IMR-90 (cell line): Measurements from ENCODE around the gene ZNF19. TPM values are rescaled to one million over a fixed set of nuclear protein-coding genes. Genes with fewer than 3 reads are reported as not detected.

Experiments
- ATAC-seq: fragments of 200-7000 bp; cut with Tn5 transposase; 2 replicates; pipeline ENCODE4 v1.9.1; 2020; ENCODE audit warnings: low read depth, mild to moderate bottlenecking, moderate library complexity
- BruUV-seq: library from RNA; stranded (reverse); fragments of 400-500 nt; replicated peaks from 2 replicates; lab custom pipeline; 2021; lab: Mats Ljungman, UMichigan
- CTCF ChIA-PET: fragments of 300-600 bp; formaldehyde crosslinking; extraction: SDS; loops from one replicate; lab custom pipeline; 2021; ENCODE audit warnings: antibody characterized with exemption; lab: Yijun Ruan, JAX
- POLR2A ChIA-PET: fragments of 300-600 bp; sonication (Branson Sonifier 250); formaldehyde crosslinking; loops from one replicate; lab custom pipeline; 2022; ENCODE audit warnings: antibody characterized with exemption; ENCODE audit not compliant: unreplicated experiment; lab: Charles Lee
- DNase-seq: peaks from one replicate; pipeline ENCODE4 v3.0.0; 2013
- H2AFZ ChIP-seq: replicated peaks from 2 replicates; pipeline ENCODE3; 2013; ENCODE audit warnings: low read length, mild to moderate bottlenecking; ENCODE audit not compliant: poor library complexity
- H2AK5ac ChIP-seq: 2 replicates; pipeline ENCODE4 v1.6.1; 2013; ENCODE audit warnings: low read depth, low read length, inconsistent platforms
- H2AK9ac ChIP-seq: replicated peaks from 2 replicates; pipeline ENCODE3; 2013; ENCODE audit warnings: mild to moderate bottlenecking, low read depth, low read length, moderate library complexity; ENCODE audit not compliant: poor library complexity
- H2BK120ac ChIP-seq: 2 replicates; pipeline ENCODE4 v1.6.1; 2013; ENCODE audit warnings: low read depth, low read length, inconsistent platforms
- H2BK15ac ChIP-seq: 3 replicates; pipeline ENCODE4 v1.6.1; 2013; ENCODE audit warnings: low read depth, low read length, inconsistent platforms
- H2BK20ac ChIP-seq: 2 replicates; pipeline ENCODE4 v1.6.1; 2013; ENCODE audit warnings: low read depth, mild to moderate bottlenecking, inconsistent platforms, low read length, moderate library complexity
- H2BK5ac ChIP-seq: 2 replicates; pipeline ENCODE4 v1.6.1; 2013; ENCODE audit warnings: mild to moderate bottlenecking, low read depth, low read length, inconsistent platforms; ENCODE audit not compliant: poor library complexity, severe bottlenecking
- H3K14ac ChIP-seq: replicated peaks from 2 replicates; pipeline ENCODE4 v1.6.1; 2013; ENCODE audit warnings: low read depth, low read length, inconsistent platforms
- H3K18ac ChIP-seq: 2 replicates; pipeline ENCODE4 v1.6.1; 2013; ENCODE audit warnings: low read depth, low read length, control low read depth
- H3K23ac ChIP-seq: 2 replicates; pipeline ENCODE4 v1.6.1; 2013; ENCODE audit warnings: low read depth, low read length, inconsistent platforms
- H3K27ac ChIP-seq: 2 replicates; pipeline ENCODE4 v1.5.1; 2013; ENCODE audit warnings: mild to moderate bottlenecking, control low read depth, low read length; ENCODE audit not compliant: insufficient read depth
- H3K27me3 ChIP-seq: 2 replicates; pipeline ENCODE4 v1.6.1; 2013; ENCODE audit warnings: low read length; ENCODE audit not compliant: control insufficient read depth, insufficient read depth
- H3K36me3 ChIP-seq: 2 replicates; pipeline ENCODE4 v1.6.1; 2013; ENCODE audit warnings: low read length, mixed read lengths; ENCODE audit not compliant: control insufficient read depth, insufficient read depth
- H3K4ac ChIP-seq: 2 replicates; pipeline ENCODE4 v1.6.1; 2013; ENCODE audit warnings: low read depth, low read length, inconsistent platforms
- H3K4me1 ChIP-seq: 2 replicates; pipeline ENCODE4 v1.6.1; 2013; ENCODE audit warnings: low read length, mixed read lengths; ENCODE audit not compliant: control insufficient read depth, insufficient read depth
- H3K4me2 ChIP-seq: 2 replicates; pipeline ENCODE4 v1.6.1; 2013; ENCODE audit warnings: low read depth, mild to moderate bottlenecking, control low read depth, low read length, moderate library complexity
- H3K4me3 ChIP-seq: 2 replicates; pipeline ENCODE4 v1.5.1; 2013; ENCODE audit warnings: low read depth, mild to moderate bottlenecking, control low read depth, low read length, moderate library complexity; ENCODE audit not compliant: insufficient read depth
- H3K56ac ChIP-seq: 2 replicates; pipeline ENCODE4 v1.6.1; 2013; ENCODE audit warnings: low read length, inconsistent platforms; ENCODE audit not compliant: insufficient read depth; ENCODE audit errors: extremely low read depth
- H3K79me1 ChIP-seq, 2 experiments: 2 replicates each; pipeline ENCODE4 v1.6.1; 2013; ENCODE audit warnings: low read length in 2 of 2, inconsistent platforms in 1 of 2, low read depth in 1 of 2
- H3K9ac ChIP-seq: 2 replicates; pipeline ENCODE4 v1.6.1; 2013; ENCODE audit warnings: low read depth, low read length, control low read depth
- H3K9me1 ChIP-seq: 2 replicates; pipeline ENCODE4 v1.6.1; 2013; ENCODE audit warnings: low read length, inconsistent platforms; ENCODE audit not compliant: insufficient read depth
- H3K9me3 ChIP-seq: 2 replicates; pipeline ENCODE4 v1.6.1; 2013; ENCODE audit warnings: low read length; ENCODE audit not compliant: control insufficient read depth, insufficient read depth
- H4K20me1 ChIP-seq: 2 replicates; pipeline ENCODE4 v1.6.1; 2013; ENCODE audit warnings: low read length, inconsistent platforms; ENCODE audit not compliant: insufficient read depth
- H4K5ac ChIP-seq: 2 replicates; pipeline ENCODE4 v1.6.1; 2013; ENCODE audit warnings: mild to moderate bottlenecking, low read depth, low read length, control low read depth
- H4K8ac ChIP-seq, 2 experiments: 2 replicates each; pipeline ENCODE4 v1.6.1; 2013; ENCODE audit warnings: low read depth in 2 of 2, low read length in 2 of 2, control low read depth in 1 of 2, inconsistent platforms in 1 of 2
- H4K91ac ChIP-seq: 2 replicates; pipeline ENCODE4 v1.6.1; 2013; ENCODE audit warnings: low read depth, low read length, inconsistent platforms; ENCODE audit not compliant: insufficient read depth
- MAFK ChIP-seq: IDR thresholded peaks from 2 replicates; pipeline ENCODE4 v1.6.1; 2012; ENCODE audit warnings: low read depth, low read length, improper control_type of control experiment
- WGBS, 2 experiments: methylation state at CpG; one replicate each; pipeline versions ENCODE4 v1.1.5 to v1.1.7; 2013; ENCODE audit warnings: missing lambda C conversion rate in 2 of 2; ENCODE audit not compliant: insufficient read length in 1 of 2; ENCODE audit errors: extremely low coverage in 2 of 2; 5-methylcytosine and 5-hydroxymethylcytosine counted together
- dilution Hi-C: fragments of 300-500 bp; cut with HindIII; formaldehyde crosslinking; loops from one replicate; pipeline ENCODE4 v1.14.3; 2018; ENCODE audit warnings: low sequenced_read_pairs; ENCODE audit not compliant: unreplicated experiment
- in situ Hi-C: fragments of 300-500 bp; cut with MboI; formaldehyde crosslinking; loops from 3 replicates; pipeline ENCODE4 v1.14.3; 2019; ENCODE audit warnings: low sequenced_read_pairs, inconsistent platforms, mixed read lengths
- intact Hi-C: fragments of 100-400 bp; cut with micrococcal nuclease; formaldehyde crosslinking; loops from 2 replicates; pipeline ENCODE4 v1.10.0; 2022
- polyA plus RNA-seq, 3 experiments: library from polyadenylated mRNA; depleted of rRNA; stranded (reverse); fragments of >200 nt; gene quantifications; 2 replicates each; pipeline ENCODE4 v1.2.3, GENCODE V29; 2012; ENCODE audit warnings: low replicate concordance in 1 of 3
- total RNA-seq: library from RNA; depleted of rRNA; stranded (reverse); fragments of >200 nt; gene quantifications from 2 replicates; pipeline ENCODE4 v1.2.3, GENCODE V29; 2012

ZNF19 gene
- total and polyA plus RNA-seq, 2 of the 4 experiments (the other 2 are of a cell fraction) = 0.89 to 2.9 TPM

GRCh38 chr16:71464231-71464630 lies 24.9 kb downstream of the ZNF19 start:
- CTCF ChIA-PET = interaction anchor here (1.0 to 1.1 kb wide), 2 partner anchors 74 to 152 kb away, joined by 3 read pairs; no protein-coding TSS in a partner anchor
- TF ChIP-seq MAFK = no peak
- dilution Hi-C loops = no loop called here

More at GRCh38 chr16:71464231-71464630, 24.9 kb downstream of the ZNF19 start:
- in situ Hi-C loops (no loop called here), intact Hi-C loops (no loop called here)
- DNase-seq (no peak), ATAC-seq (no peak)
- Histone ChIP-seq H4K8ac (no peak overlapping the region), H3K56ac (no peak overlapping the region), H3K18ac (no peak overlapping the region), H3K4me2 (no peak overlapping the region), H3K14ac (no peak overlapping the region), H3K9me1 (0 out of 2 replicates have a peak, but pooled peaks cover 3% of the 10 kb centered on the region), H3K79me1 (peaks cover 8 to 22% of the 10 kb centered on the region in 2 experiments; a peak in 3 of 4 replicates), H4K5ac (no peak overlapping the region), H2BK20ac (no peak overlapping the region), H3K4ac (no peak overlapping the region), H3K27me3 (no peaks in the 10 kb centered on the region), H3K36me3 (no peaks in the 10 kb centered on the region), H3K23ac (no peak overlapping the region), H2BK5ac (no peak overlapping the region), H4K20me1 (peaks cover 4% of the 10 kb centered on the region; the same call in 1 of the 2 replicates), H3K9ac (no peak overlapping the region), H2AK5ac (no peak overlapping the region), H3K27ac (no peak overlapping the region), H3K4me3 (no peak overlapping the region), H4K91ac (no peak overlapping the region), H2AFZ (no peak overlapping the region), H3K4me1 (peaks cover 4% of the 10 kb centered on the region), H3K9me3 (no peaks in the 10 kb centered on the region), H2BK120ac (no peak overlapping the region), H2AK9ac (no peak overlapping the region), H2BK15ac (no peak overlapping the region)
- POLR2A ChIA-PET = no interaction called here
- no TSS peak for BruUV-seq
- WGBS, 2 experiments = no CpG with 5 or more reads among the region's 1 CpG
